Right lobe of liver (tissue), 6 donors: ENCODE results near the gene CTDSPL. TPM values are rescaled to one million over a fixed set of nuclear protein-coding genes. Genes with fewer than 3 reads are reported as not detected.

Source experiments
- ATAC-seq, 4 donors: fragments of 200-7000 bp; cut with Tn5 transposase; one replicate each; pipeline ENCODE4 v1.9.1; 2020; ENCODE audit warnings: mild to moderate bottlenecking in 4 of 4, moderate library complexity in 4 of 4
- DNase-seq, 3 donors: peaks; one replicate each; pipeline ENCODE4 v3.0.0-alpha.2; 2020
- H3K27ac ChIP-seq, 3 donors: fragments of 200-600 bp; one replicate each; pipeline ENCODE4 v1.8.0; 2022
- H3K27me3 ChIP-seq, 2 donors: fragments of 200-600 bp; one replicate each; pipeline ENCODE4 v1.8.0; 2022
- H3K36me3 ChIP-seq, 4 donors: fragments of 200-600 bp; sonication (generic) in 1 of 4; one replicate each; pipeline versions ENCODE4 v1.5.1 to v1.8.0; 2017 to 2022; ENCODE audit warnings: control low read depth in 1 of 4
- H3K4me1 ChIP-seq, 4 donors: fragments of 200-600 bp; sonication (generic) in 1 of 4; one replicate each; pipeline versions ENCODE4 v1.5.1 to v1.8.0; 2017 to 2022; ENCODE audit warnings: control low read depth in 1 of 4
- H3K4me3 ChIP-seq, 3 donors: fragments of 200-600 bp; one replicate each; pipeline ENCODE4 v1.8.0; 2022
- H3K9me3 ChIP-seq, 4 donors: fragments of 200-600 bp; sonication (generic) in 1 of 4; one replicate each; pipeline versions ENCODE4 v1.5.1 to v1.8.0; 2017 to 2022; ENCODE audit warnings: control low read depth in 1 of 4
- CTCF ChIP-seq, 4 donors: fragments of 200-600 bp in 3 of 4; fragments of 450-650 bp in 1 of 4; IDR thresholded peaks; one replicate each; pipeline versions ENCODE4 v1.5.1 to v1.8.0; 2016 to 2022; ENCODE audit warnings: antibody characterized with exemption in 4 of 4, mild to moderate bottlenecking in 2 of 4
- POLR2A ChIP-seq: fragments of 450-650 bp; IDR thresholded peaks from one replicate; pipeline ENCODE4 v1.6.1; 2017; ENCODE audit warnings: antibody characterized with exemption, mild to moderate bottlenecking
- WGBS: methylation state at CpG from one replicate; pipeline ENCODE4 v1.1.6; 2018; ENCODE audit warnings: low coverage, low lambda C conversion rate; ENCODE audit not compliant: insufficient coverage; ENCODE audit errors: missing lambda C conversion rate; 5-methylcytosine and 5-hydroxymethylcytosine counted together
- intact Hi-C, 2 donors: fragments of 100-400 bp; cut with DNase I; formaldehyde crosslinking; loops; one replicate each; pipeline versions ENCODE4 v1.11.2 to v1.14.1; 2022
- total RNA-seq, 6 experiments: library from RNA; depleted of rRNA in 2 of 6; stranded (reverse); fragments of >200 nt in 2 of 6; fragmentation: NEBNext Ultra II Directional in 3 of 6; extraction: Animal tissue kit (Norgen Biotek cat#: 25700) in 3 of 6; gene quantifications; one replicate each; pipeline versions ENCODE4 v1.1.0 to v1.2.4, GENCODE V29; 2016 to 2023
- donor health status: DM: no; HTN: yes; CAD: no.
- donor health status: DM: no; HTN: no; CAD: no.
- donor health status: DM: no; HTN: no; CAD: no.
- donor health status: DM: no; HTN: yes; CAD: no.
- donor health status: DM: no; HTN: yes; CAD: no.

CTDSPL gene
- total RNA-seq, 6 experiments from 2014 or later: 14.9 to 22.8 (median 18.0) TPM

GRCh38 chr3:37991823-37992222, 130.1 kb downstream of the CTDSPL start:
- Histone ChIP-seq H3K4me3 (no peak overlapping the region), H3K27me3 (no peaks in the 10 kb centered on the region), H3K9me3 (no peaks in the 10 kb centered on the region), H3K36me3 (no peaks in the 10 kb centered on the region), H3K27ac (no peak overlapping the region), H3K4me1 (peaks cover 0 to 7% (median 0%) of the 10 kb centered on the region in 4 donors)
- no CpG with 5 or more reads among the region's 7 CpGs for WGBS
- intact Hi-C loops: no loop called here
- ATAC-seq (no peak), DNase-seq (peak in 1 of 3 donors; percentile 45)
- no peak for TF ChIP-seq POLR2A

DNA sequence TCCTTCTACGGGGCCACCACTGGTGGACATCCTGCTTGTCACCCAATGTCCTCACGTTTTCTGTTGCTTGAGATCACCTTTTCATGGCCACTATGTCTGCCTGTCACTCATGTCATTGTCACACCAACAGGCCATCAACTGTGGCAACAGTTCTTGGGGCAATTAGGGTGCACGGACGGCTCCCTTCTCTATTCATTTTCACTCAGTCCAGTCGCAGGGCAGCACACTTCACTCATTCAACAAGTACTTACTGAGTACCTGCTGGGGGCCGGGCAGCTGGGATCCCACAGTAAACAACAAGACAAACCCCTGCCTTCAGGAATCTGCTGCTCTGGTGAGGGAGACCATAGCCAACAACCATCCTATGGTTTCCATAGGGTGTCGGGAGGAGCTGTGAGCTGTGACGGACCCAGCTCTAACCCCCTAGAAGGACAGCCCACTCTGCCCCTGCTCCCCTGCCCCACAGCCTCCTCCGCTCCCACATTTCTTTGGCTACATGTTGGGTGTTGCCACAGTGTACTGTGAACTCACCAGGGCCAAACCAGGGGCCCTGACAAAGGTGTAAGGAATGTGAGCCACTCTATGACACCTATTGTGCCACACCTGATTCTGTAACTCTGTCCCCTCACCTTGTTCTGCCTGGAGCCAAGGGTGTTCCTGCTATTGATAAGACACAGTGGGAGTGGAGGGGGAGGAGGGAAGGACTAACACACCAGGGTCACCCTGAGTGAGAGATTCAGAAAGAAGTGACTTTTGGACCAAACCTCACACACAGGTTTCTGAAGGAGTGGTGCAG, 130.8 kb downstream of the CTDSPL start:
- Histone ChIP-seq H3K36me3 (no peaks in the 10 kb centered on the region), H3K27ac (no peak overlapping the region), H3K27me3 (no peaks in the 10 kb centered on the region), H3K4me1 (peaks cover 0 to under 1% (median 0%) of the 10 kb centered on the region in 4 donors), H3K9me3 (no peaks in the 10 kb centered on the region), H3K4me3 (no peak overlapping the region)
- DNase-seq (peak in 1 of 3 donors; percentile 27), ATAC-seq (no peak)
- no peak for TF ChIP-seq POLR2A
- no peak for TF ChIP-seq CTCF (IDR thresholded peaks at IDR 0.05)
- intact Hi-C loops: no loop called here
- WGBS: 75% methylated on average over 4 of the region's 9 CpGs

- peak in 1 of 3 donors; percentile 18 for DNase-seq
Measured at GRCh38 chr3:37993067-37993455, 131.4 kb downstream of the CTDSPL start.

DNA sequence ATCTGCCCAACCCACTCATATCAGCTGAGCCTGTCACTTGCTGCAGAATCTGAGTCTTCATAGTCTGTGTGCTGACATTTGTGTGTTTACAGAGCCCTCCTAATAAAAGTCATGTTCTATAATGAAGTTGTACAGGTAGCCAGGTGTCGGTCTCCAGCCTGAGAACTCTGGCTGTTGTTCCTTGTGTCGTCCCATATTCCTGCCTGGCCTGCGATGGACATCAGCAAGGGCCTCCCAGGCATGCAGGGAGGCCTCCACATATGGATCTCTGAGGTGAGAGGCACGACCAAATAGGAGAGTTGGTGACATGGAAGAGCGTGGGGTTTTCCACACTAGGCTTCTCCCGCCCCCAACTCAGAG, 131.8 kb downstream of the CTDSPL start:
- Histone ChIP-seq H3K4me1 (peaks cover 0 to 5% (median 2%) of the 10 kb centered on the region in 4 donors), H3K9me3 (no peaks in the 10 kb centered on the region), H3K36me3 (no peaks in the 10 kb centered on the region), H3K4me3 (peak overlapping the region; percentile 46 to 59 (median 49)), H3K27me3 (no peaks in the 10 kb centered on the region), H3K27ac (peak overlapping the region in 2 of 3 donors; percentile 64 to 81)
- ATAC-seq: no peak
- TF ChIP-seq POLR2A (no peak), CTCF (IDR thresholded peaks at IDR 0.05) (no peak)
- no peak for DNase-seq
- WGBS: 29% methylated on average over 3 of the region's 6 CpGs
- intact Hi-C loops: no loop called here

More at GRCh38 chr3:37993067-37993455, 131.4 kb downstream of the CTDSPL start:
- no peak for ATAC-seq
- no peak overlapping the region for H3K4me3 ChIP-seq
- TF ChIP-seq POLR2A (no peak), CTCF (IDR thresholded peaks at IDR 0.05) (no peak)
- 79% methylated on average over 7 of the region's 8 CpGs for WGBS
- no peaks in the 10 kb centered on the region for H3K27me3 ChIP-seq
- H3K9me3 ChIP-seq: no peaks in the 10 kb centered on the region
- H3K27ac ChIP-seq: peak overlapping the region in 1 of 3 donors; percentile 64
- peaks cover 0 to 2% (median under 1%) of the 10 kb centered on the region in 4 donors for H3K4me1 ChIP-seq
- no peaks in the 10 kb centered on the region for H3K36me3 ChIP-seq
- intact Hi-C loops: no loop called here
